Renal pelvis (tissue), 4 donors: ENCODE results near the gene OSGEPL1. TPM values are rescaled to one million over a fixed set of nuclear protein-coding genes. Genes with fewer than 3 reads are reported as not detected.
"Not testable (repeated sequence)": the region's sequence is repeated elsewhere in the genome, so short reads cannot be mapped to it uniquely, and the experiment has no call there.

Experiments
- DNase-seq: peaks from one replicate; pipeline ENCODE4 v3.0.0-alpha.2; 2013
- polyA plus RNA-seq, 3 donors: library from polyadenylated mRNA; unstranded; fragments of 120-200 nt; gene quantifications; one replicate each; pipeline ENCODE4 v1.2.1, GENCODE V29; 2013; ENCODE audit not compliant: insufficient read length in 3 of 3

The OSGEPL1 gene
- polyA plus RNA-seq, 3 donors = 15.9 to 23.5 (median 21.2) TPM

DNA sequence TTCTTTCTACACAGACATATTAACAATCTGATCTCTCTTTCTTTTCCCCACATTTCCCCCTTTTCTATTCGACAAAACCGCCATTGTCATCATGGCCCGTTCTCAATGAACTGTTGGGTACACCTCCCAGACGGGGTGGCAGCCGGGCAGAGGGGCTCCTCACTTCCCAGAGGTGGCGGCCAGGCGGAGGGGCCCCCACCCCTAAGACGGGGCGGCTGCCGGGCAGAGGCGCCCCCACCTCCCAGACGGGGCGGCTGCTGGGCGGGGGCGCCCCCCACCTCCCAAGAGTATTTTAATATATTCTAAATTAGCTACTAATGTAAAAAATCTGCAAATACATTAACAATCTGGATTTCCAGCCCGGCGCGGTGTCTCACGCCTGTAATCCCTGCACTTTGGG lies 2.4 kb downstream of the OSGEPL1 start:
- DNase-seq = not testable (repeated sequence)

DNA sequence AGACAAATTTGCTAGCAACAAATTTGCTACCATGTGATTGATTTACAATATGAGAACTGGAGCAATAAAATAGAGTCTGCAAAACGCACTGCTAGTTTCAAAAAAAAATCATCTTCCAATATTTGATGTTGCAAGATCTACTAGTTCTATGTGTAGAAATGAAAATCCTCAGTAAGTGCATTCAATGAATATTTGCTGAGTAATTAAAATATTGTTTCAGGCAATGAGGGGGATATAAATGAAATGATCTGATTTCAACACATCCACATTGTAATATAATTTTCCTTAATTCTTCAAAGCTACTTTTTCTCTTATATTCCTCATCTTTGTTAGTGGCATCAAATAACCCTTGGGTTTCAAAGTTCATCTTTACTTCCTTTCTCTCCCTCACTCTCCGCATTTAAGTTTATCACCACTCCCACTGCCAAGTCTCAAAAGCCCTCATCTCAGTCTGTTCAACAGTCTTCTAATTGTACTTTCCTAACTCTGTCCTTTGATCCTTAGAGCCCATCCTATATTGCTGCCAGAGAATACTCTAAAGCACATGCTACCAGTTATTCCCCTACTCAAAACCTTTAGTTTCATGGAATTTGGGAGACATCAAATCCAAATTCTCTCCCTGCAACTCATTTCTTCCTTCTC lies 6.2 kb downstream of the OSGEPL1 start:
- DNase-seq = no peak

DNA sequence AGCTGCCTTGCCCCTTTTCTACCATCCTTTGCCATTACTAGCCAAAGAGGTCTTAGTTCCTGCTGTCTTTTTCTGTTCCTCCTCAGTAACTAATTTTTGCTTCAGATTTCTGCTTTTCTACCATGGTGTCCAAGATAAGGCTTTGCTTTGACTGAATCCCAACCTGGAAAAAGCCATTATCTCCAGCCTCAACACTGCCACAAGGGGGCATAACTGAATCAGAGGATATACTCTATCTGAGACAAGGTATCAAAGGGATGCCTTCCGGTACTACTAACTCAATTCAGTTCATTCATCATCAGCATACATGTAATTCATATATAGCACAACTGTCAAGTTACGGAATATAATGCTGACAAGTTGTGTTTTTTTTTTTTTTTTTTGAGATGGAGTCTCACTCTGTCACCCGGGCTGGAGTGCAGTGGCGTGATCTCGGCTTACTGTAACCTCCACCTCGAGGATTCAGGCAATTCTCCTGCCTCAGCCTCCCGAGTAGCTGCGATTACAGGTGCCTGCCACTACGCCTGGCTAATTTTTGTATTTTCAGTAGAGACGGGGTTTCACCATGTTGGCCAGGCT lies 11.4 kb downstream of the OSGEPL1 start:
- no peak for DNase-seq

DNA sequence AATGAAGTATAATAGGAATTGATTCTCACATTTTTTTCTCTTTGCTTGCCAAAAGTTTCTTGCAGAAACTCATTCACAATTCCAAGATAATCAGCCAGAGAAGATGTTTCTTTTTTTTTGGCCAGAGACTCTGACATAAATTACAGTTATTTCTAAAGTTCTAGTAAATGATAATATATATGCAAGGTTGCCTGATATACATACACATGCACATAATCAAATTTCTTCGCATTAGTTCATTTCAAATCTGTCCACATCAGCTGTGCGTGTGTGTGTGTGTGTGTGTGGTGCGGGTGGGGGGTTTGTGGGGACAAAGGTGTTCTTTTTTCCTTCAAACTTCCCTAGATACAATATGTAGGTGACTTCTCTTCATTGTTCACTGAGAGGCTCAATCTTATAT lies 33.2 kb downstream of the OSGEPL1 start:
- DNase-seq = no peak

DNA sequence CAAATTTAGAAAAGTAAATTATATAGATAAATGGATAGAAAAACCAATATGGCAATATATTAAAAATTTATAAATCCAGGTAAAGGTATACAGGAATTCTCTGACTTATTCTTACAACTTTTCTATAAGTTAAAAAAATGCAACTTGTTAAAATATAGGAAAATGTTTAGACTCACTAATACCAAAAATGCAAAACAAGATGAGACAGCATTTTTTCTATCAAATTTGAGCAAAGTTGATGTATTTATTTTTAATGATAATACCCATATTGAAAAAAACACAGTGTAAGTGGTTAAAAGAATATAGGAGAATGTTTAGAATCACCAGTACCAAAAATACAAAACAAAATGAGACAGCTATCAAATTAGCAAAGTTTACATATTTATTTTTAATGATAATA lies 35.7 kb downstream of the OSGEPL1 start:
- no peak for DNase-seq

DNA sequence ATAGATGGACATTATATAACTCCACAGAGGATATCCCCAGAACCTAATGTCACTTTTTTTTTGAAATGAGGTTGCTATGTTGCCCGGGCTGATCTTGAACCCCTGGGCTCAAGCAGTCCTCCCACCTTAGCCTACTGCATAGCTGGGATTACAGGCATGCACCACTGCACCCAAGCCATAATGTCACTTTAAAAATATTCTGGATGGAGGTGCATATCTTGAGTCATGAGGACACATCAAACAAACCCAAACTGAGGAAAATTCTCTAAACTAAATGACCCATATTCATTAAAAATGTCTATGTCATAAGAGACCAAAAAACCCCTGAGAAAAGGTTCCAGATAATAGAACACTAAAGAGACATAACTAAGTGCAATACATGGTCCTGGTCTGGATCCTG lies 36.3 kb downstream of the OSGEPL1 start:
- DNase-seq = no peak

DNA sequence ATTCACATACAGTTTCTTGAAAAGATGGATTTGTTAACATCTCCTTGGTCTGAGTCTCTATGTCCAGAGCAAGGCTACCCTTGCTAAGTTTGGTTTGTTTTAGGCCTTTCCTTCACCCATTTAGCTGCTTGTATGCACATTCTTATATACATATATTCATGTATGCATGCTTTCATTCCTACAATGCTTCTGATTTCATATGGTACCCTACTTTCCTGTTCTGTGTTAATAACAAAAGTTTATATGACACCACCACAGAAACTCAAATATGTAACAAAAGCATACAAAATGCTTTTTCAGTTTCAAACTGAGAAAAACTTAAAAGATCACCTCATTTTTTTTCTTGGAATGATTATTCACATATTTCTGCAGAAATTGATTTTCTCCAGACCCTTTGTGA lies 39.4 kb downstream of the OSGEPL1 start:
- no peak for DNase-seq

DNA sequence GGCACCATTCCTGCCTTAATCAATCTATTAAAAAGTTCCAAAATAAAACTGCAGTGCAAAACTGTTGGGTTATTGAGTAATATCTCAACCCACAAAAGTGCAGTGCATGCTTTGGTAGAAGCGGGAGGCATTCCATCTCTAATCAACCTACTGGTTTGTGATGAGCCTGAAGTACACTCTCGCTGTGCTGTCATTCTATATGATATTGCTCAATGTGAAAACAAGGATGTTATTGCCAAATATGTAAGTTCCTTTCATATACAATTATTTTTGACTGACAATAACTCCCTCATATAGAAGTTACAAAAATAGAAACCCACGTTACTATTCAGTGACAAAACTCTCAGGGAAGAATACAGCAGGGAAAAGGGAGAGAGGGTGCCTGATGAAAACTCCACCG lies 43.0 kb downstream of the OSGEPL1 start:
- no peak for DNase-seq

DNA sequence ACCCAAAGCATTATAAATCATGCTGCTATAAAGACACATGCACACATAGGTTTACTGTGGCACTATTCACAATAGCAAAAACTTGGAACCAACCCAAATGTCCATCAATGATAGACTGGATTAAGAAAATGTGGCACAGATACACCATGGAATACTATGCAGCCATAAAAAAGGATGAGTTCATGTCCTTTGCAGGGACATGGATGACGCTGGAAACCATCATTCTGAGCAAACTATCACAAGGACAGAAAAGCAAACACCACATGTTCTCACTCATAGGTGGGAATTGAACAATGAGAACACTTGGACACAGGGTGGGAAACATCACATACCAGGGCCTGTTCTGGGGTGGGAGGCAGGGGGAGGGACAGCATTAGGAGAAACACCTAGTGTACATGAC lies 45.0 kb downstream of the OSGEPL1 start:
- DNase-seq = not testable (repeated sequence)

DNA sequence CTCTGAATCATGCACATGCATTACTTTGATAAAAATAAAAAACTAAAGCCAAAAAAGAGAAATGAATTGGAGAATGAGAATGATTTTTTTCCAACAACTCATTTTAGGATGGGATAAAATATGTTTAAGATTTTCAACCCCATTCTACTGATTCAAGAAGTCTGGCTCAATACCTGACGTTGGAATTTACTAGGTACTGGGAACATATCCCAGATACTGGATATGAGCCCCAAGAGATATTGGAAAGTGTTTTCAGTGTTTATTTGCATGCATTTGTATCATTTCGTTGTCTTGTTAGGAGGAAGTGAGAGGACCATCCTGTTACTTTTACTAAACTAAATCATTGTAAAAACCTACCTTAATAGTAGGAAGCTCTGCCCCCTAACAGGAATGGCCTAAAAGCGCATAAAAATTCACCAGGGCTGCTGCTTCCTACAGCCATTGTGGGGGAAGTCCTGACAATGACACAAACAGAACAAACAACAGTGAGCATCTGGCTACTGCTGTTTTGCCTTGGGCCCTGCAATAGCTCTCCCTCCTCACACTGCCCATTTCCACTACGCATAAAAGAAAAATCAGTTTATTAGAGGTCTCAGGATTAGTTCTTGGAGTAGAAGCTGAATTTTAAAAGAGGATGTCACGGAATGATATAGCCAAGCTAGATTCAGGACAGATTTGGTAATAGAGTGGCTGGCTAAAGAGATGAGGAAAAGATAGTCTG lies 52.9 kb downstream of the OSGEPL1 start:
- no peak for DNase-seq

DNA sequence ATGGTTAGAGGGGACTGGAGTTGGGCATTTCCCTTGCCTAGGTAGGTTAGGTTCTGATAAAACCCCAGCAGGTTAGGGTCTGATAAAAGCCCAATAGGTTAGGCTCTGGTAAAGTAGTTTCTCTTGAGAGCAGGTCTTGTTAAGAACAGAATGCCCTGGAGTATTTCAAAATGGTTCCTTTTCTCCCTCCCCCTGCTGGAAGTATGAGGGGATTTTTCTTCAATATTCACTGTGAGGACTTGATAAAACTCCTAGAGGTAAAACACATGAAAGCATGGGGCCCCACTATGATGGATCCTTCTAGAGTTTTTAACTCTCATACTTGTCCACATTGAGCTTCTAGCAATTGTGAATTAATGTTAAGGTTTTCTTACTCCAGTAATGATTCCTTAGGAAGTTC lies 60.5 kb downstream of the OSGEPL1 start:
- DNase-seq = no peak

DNA sequence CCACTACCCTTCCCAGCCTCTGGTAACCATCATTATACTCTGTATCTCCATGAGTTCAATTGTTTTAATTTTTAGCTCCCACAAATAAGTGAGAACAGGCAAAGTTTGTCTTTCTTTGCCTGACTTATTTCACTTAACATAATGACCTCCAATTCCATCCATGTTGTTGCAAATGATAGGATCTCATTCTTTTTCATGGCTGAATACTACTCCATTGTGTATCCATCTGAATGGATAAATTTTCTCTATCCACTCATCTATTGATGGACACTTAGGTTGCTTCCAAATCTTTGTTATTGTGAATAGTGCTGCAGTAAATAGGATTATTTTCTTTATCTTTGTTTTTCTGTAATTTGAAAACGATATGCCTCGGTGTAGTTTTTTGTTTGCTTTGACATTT lies 61.9 kb downstream of the OSGEPL1 start:
- DNase-seq = no peak

DNA sequence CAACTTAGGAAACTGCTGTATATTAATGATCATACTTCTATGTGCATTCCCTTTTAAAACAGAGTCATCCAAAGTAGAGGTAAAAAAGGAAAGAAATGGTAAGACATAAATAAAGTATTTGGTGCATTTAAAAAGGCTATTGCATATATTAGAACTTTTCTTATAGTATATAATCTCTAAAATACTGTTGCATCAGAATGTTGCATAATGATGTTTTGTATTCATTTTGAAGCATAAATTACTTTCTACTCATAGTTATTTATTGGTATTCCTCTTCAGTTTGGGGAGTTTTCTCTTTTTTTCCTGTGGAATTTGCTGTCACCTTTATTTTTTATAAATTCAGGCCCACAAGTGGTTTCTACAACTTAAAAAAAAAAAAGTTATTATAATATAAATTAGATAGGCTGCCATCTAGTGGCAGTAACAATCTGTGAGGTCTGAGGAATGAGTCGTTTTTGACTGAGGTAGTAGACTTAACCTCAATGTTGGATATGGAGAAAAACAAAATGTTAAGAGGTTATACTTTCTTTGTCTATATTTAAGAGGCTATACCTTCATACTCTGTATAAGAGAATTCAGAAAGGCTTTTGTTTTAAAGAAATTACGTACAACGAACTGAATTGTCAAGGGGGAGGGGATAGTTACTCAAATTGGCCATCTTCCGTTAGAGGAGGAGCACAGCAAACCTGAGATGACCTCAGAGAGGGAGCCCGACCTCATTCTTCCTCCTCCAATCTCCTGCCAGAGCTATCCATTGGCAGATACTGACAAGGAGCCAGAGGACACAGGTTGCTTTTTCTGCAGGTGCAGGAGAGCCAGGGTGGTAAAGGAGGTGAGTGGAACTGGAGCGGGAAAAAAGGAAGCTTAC lies 64.3 kb downstream of the OSGEPL1 start:
- peak; percentile 29 for DNase-seq

Other genes starting within 250 kb of the OSGEPL1 start
- gene SLC40A1, start 182.0 kb downstream of the OSGEPL1 start, polyA plus RNA-seq = 100 to 1,000 TPM; 112 to 125 (median 121) TPM
- 10 to 100 TPM; 53.6 to 55.0 (median 53.7) TPM for gene ASNSD1, start 101.3 kb downstream of the OSGEPL1 start, polyA plus RNA-seq
- gene ANKAR, start 88.1 kb downstream of the OSGEPL1 start, polyA plus RNA-seq = 10 to 100 TPM in 2 of 3 donors, 1 to 10 TPM in 1; 6.2 to 15.8 (median 13.8) TPM
- gene ORMDL1, start 21.5 kb upstream of the OSGEPL1 start, polyA plus RNA-seq = 100 to 1,000 TPM in 2 of 3 donors, 10 to 100 TPM in 1; 80.8 to 113 (median 111) TPM
- gene PMS1, start 21.7 kb upstream of the OSGEPL1 start, polyA plus RNA-seq = 10 to 100 TPM; 31.7 to 41.6 (median 39.7) TPM